K562 treated with DMSO at 1 percent for 24 hours (cell line): ENCODE data around the gene GDPD2. TPM values are rescaled to one million over a fixed set of nuclear protein-coding genes. Genes with fewer than 3 reads are reported as not detected.

ENCODE experiments used
- total RNA-seq: library from RNA; unstranded; fragments of 300-600 nt; gene quantifications from 2 replicates; pipeline ENCODE4 v1.2.3, GENCODE V29; 2022; ENCODE audit warnings: low read depth; ENCODE audit not compliant: insufficient read depth

GDPD2 gene, protein sequence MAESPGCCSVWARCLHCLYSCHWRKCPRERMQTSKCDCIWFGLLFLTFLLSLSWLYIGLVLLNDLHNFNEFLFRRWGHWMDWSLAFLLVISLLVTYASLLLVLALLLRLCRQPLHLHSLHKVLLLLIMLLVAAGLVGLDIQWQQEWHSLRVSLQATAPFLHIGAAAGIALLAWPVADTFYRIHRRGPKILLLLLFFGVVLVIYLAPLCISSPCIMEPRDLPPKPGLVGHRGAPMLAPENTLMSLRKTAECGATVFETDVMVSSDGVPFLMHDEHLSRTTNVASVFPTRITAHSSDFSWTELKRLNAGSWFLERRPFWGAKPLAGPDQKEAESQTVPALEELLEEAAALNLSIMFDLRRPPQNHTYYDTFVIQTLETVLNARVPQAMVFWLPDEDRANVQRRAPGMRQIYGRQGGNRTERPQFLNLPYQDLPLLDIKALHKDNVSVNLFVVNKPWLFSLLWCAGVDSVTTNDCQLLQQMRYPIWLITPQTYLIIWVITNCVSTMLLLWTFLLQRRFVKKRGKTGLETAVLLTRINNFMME
- 0.23 TPM in 1 of 2 replicates, not detected in the other for total RNA-seq

DNA sequence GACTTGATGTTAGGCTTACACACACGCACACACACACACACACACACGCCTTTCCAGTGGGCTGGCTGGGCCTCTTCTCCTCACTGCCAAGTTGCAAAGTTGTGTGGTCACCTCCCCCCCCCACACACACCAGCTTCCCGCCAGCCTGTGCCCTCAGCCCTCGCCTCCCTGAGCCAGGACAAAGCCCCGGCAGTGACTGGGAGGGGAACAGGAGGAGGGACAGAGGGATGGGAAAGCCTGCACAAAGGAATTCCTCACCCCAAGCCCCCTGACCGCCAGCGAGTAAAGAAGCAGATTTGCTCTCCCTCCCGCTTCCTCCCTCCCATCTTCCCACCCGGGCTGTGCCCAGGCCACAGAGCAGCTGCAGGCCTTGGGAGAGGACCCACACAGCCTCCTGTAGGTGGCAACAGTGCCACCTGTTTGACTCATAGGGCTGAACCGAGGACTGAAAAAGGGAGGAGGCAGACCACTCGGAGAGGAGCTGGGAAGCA, at the start of gene GDPD2:
Gene GDPD2, plus strand, starts transcription at position 464 of the 491 bp plus-strand sequence. CDS start 1,671 bp downstream, outside the sequence.

GRCh38 chrX:70444326-70444945, 21.3 kb downstream of the GDPD2 start, which contains the start of gene DLG3:
DLG3 (plus strand) TSS chrX:70444835; CDS start chrX:70445202, 367 bp downstream.

Other genes starting within 250 kb of the GDPD2 start
- not detected in 2 replicates for gene DGAT2L6, start 245.8 kb upstream of the GDPD2 start, total RNA-seq
- gene AWAT1, start 188.7 kb upstream of the GDPD2 start, total RNA-seq: not detected in 2 replicates
- not detected in 2 replicates for gene P2RY4, start 163.1 kb upstream of the GDPD2 start, total RNA-seq
- gene ARR3, start 155.0 kb upstream of the GDPD2 start, total RNA-seq: not detected in 2 replicates
- not detected in 2 replicates for gene RAB41, start 141.1 kb upstream of the GDPD2 start, total RNA-seq
- 43.2 and 43.4 TPM in 2 replicates for gene PDZD11, start 133.4 kb upstream of the GDPD2 start, total RNA-seq
- 32.7 and 41.8 TPM in 2 replicates for gene KIF4A, start 133.2 kb upstream of the GDPD2 start, total RNA-seq
- 4.8 and 8.4 TPM in 2 replicates for gene DLG3, start 21.5 kb downstream of the GDPD2 start, total RNA-seq